Activated CD4-positive, alpha-beta T cell treated with anti-CD3 and anti-CD28 coated beads, Interleukin-2, Interleukin-6, amounts not matched to agents 100 ng/mL and 50 ng/mL, durations not matched to agents 16 hours and 8 hours (primary cell): Measurements from ENCODE around the gene TBXAS1.

Experiments used
- DNase-seq: peaks from one replicate; pipeline ENCODE4 v3.0.0-alpha.2; 2020

Gene TBXAS1

DNA sequence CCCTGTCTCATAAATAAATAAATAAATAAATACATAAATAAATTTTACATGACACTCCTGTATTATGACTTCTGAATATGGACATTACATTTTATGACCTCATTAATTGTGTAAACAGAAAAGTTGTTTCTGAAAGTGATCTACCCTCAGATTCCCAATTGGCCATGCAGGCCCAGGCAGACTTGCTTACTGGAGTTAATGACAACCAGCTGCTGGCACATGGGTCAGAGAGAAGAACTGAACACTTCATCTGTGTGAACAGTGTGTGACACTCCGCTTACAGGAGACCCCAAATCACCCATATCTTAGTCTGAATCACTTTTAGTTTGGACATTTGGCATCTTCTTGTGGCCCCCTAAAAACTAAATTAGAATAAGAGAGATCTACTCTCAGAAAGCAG lies 202.3 kb downstream of the TBXAS1 start:
- no peak for DNase-seq

DNA sequence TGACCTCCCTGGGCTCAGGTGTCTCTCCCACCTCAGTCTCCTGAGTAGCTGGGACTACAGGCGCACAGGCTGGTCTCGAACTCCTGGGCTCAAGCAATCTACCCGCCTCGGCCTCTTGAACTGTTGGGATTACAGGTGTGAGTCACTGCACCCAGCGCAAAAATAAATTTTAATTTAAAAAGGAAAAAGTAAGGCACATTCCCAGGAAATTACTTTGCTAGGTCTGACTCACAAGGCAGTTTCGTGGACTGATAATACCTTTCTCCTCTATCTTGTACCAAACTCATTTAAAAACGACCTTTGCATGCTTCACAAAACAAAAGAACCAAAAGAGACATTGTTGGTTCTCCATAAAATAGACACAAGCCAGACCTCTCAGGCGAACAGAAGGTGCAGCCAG lies 204.0 kb downstream of the TBXAS1 start:
- no peak for DNase-seq

DNA sequence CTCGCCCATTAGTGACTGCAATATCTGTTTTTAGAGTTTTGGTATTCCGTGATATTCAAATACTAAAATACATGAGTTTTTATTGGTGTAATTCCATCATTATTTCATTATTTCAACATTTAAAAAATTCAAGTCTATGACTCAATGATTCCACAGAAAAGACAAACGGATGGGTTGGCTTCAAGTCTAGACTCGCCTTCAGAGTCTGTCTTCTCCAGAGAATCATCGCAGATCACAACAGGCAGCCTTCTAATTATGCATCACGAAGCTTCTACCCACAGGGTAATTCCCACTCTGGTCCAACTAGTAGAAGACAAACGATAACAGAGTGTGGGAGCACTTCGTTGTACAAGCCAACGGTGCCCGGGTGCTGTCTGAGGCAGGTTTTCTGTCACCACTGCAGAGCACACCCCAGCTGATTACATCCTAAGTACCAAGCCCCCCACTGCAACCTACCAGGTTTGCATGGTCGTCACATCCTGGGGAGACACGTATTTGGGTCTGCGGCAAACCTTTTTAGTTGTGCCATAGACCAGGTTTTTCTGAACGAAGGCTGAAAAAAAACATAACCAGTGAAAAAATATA lies 204.8 kb downstream of the TBXAS1 start:
- no peak for DNase-seq

DNA sequence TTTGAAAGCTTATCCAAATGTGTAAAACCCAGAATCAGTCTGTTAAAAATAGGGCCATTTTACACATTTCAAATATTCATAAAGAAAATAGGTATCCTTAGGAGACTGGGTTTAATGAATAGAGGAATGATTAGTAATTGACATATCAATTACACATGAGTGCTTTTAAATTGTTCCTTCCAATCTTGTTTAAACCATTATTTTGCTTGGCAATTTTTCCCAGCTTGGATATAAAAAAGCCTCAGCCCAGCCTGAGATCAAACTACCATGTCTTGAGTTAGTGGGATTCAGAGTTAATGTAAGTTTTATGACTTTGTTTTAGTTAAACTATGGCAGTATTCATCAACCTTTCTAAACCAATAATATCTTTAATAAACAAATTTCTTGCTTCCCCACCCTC lies 205.4 kb downstream of the TBXAS1 start:
- no peak for DNase-seq

DNA sequence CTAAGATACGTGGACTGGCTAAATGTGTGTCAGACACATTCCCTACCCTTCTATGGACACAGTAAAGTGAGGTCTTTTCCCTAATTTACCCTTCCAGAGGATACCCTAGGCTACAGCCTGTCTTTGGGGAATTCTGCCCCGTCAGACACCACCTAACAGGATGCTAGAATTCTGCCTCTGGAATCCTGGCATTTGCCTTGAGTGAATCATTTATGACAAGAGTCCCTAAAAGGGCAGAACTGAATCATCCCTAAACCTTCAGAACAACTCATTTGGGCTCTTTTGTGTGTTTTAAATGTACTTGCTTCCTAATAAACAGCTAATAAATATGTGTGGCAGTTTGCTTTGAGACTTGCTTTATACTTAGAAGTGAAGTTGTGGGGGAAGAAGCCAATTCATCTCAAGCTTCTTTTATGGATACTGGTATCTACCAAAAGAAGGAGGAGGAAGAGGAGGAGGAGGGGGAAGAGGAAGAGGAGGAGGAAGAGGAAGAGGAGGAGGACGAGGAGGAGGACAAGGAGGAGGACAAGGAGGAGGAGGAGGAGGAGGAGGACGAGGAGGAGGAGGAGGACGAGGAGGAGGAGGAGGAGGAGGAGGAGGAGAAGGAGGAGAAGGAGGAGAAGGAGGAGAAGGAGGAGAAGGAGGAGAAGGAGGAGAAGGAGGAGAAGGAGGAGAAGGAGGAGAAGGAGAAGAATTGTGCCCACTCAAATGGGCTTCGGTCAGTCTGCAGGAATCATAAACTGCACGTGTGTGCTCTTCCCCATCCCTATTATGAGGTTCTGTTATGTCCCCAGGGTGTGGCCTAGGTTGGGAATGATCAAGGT lies 206.5 kb downstream of the TBXAS1 start:
- DNase-seq: no peak

DNA sequence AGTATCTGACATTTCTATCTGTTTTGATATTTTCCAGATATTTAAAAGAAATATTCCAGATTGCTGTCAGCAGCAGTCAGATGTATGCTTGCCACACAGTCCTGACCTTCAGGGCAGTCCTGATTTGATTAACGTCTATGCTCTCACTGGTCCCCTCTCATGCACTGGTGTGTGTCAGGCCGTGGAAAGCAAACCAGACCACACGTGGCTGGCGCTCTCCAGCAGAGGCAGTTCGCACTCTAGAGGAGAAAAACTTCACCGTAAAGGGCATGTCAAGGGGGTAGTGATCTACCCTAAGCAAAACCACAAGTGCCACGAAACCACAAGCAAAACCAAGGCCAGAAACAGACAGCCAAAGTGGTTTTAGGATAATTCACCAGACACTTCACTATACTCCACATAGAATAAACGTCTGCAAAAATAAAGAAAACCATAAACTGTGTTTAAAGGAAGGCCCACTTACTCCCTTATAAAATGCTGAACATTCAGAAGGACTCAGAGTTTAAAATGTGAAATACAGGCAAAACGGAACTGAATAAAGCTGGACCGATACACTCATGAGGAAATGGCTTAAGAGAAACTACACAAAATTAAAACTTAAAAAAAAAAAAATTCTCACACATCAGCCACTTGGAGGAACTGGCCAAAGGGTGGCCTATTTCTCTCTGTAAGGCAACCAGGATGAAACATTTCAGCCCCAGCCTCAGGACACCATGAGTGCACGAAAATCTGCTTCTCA lies 207.3 kb downstream of the TBXAS1 start:
- peak; percentile 40 for DNase-seq

DNA sequence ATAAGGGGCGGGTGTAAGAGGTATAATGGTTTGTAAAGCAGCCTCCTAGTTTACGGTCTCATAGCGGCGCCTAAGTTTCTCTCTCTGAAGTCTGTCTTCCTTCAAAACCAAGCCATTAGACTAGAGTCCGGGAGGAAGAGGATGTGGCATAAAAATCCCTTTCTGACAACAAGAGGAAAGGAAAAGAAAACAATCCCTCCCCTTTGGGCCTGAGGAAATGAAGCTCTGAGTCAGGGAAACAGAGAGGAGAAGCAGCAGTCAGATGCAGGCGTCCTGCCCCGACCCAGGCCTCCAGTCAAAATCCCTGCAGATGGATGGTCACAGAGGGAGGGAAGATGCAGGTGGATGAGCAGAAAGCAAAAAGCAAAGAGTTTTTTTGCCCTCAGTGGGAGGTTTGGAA lies 210.0 kb downstream of the TBXAS1 start:
- no peak for DNase-seq

DNA sequence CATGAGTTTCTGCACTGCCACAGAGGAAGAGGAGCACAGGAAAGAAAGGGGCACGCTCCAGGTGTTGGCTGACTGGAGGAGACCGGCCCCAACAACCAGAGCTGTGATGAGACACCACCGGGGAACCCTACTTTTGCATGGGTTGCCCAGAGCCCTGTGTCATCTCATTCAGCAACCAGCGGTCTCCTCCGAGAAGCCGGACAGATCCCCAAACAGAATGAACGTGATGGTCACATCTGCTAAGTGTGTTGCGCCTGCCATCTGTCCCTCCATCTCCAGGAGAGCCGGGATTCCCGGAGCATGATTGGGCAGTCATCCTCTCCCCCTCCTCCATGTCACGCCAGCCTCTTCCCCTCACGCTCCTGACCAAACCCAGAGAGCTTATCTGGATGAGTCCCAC lies 210.8 kb downstream of the TBXAS1 start:
- no peak for DNase-seq

DNA sequence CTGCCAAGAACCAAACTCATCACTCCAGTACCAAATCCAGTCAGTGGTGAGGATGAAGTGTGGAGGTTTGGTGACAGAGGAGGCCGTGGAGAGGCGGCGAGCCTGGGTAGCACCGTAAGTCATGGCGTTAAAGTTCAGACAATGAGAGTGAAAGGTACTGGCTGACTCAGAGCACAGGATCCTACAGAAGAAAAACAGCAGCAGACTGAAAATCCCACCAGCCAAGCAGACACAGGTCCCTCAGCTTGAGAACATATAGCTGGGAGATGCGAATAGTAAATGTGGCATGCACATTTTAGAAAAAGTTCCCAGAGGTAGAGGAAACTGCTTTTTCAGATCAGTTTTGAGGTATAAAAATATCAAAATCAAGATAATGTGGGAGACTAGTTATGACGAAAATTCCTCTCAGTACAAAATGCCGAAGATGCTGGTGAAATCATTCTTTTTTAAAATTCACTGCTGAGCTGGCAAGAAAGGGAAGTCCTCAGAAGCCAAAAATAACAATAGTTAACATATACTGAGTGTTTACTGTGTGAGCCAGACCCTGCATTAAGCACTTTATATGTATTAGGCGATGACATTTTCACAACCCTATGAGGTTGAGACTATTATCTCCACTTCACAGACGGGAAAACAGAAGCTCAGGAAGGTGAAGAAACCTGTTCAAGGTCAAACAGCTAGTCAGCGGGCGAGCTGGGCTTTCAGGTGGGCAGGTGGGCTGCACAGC lies 212.8 kb downstream of the TBXAS1 start:
- DNase-seq: no peak

DNA sequence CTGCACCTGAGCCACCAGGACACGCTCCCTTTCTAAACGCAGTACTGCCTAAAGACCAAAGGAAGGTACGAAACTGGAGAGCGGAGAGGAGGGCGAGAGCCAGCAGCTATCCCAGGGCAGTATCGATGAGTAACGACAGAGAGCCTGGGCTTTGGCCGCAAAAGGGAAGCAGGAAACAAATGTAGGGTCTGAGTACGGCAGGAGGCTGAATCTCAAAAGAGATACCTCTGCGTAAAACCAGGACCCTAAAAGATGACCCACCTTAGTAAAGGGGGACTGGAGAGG lies 213.3 kb downstream of the TBXAS1 start:
- no peak for DNase-seq

DNA sequence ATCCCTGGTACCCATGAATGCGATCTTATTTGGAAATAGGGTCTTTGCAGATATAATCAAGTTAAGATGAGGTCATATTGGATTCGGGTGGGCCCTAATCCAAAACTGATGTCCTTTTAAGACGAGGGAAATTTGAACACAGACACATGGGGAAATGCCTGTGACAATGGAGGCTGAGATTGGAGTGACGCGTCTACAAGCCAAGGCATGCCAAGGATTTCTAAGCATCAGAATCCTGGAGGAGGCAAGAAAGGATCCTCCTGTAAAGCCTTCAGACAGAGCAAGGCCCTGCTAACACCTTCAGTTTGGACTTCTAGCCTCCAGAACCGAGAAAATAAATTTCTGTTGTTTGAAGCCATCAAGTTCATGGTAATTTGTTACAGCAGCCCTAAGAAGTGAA lies 215.2 kb downstream of the TBXAS1 start:
- no peak for DNase-seq

DNA sequence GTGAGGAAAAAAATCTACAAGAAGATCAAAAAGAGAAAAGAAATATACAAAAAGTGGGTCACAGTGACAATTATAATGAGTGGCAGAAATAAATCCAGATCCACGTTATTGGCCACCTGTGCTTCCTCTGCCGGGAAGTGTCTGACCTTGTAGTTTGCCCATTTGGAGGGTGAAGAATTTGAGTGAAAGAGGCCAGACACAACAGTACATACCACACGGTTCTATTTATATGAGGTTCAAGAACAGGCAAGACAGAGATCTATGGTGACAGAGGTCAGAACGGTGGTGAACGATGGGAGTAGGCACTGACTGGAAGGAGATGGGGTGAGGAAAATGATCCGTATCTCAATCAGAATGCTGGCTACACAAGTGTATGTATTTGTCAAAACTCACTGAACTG lies 216.6 kb downstream of the TBXAS1 start:
- no peak for DNase-seq

DNA sequence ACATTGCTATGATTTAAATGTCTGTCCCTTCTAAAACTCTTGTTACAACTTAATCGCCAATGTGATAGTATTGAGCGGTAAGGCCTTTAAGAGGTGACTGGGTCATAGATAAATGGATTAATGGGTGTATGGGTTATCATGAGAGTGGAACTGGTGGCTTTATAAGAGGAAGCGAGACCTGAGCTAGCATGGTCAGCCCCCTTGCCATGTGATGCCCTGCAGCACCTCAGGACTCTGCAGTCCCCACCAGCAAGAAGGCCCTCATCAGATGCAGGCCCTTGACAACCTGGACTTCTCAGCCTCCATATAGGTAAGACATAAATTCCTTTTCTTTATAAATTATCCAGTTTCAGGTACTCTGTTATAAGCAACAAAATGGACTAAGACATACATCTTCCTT lies 218.1 kb downstream of the TBXAS1 start:
- no peak for DNase-seq

DNA sequence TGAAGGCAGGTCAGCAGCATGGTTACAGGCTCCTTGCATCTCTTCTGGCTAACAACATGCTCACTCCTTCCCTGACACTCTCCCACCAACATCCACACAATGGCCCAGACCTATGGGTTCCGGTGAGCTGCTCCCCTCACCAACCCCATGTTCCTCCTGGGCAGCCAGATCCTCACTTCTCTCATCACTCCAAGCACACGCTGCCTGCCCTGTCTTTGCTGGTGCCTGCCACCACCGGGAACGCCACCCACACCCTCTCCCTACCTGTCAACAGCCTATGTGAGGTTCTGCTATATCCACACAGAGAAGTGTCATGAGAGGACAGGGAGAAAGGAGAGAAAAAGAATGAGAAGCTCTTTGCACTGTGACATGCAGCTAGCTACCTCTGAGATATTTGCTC lies 219.1 kb downstream of the TBXAS1 start:
- no peak for DNase-seq

DNA sequence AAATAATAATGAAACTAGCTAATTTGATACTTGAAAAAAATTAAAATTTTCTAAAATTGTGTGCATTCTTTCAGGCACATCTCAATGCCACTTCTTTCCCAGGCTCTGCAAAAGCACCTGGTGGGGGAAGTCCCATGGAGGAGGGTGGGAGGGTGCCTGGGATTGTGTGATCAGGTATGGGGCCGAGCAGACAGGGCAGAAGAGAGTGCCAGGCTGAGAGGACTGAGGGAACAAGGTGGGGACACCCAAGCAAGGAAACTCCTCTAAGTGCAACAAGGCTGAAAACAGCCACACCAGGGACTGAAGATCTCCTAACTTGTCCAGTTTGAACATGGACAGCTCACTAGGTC lies 219.9 kb downstream of the TBXAS1 start:
- no peak for DNase-seq

DNA sequence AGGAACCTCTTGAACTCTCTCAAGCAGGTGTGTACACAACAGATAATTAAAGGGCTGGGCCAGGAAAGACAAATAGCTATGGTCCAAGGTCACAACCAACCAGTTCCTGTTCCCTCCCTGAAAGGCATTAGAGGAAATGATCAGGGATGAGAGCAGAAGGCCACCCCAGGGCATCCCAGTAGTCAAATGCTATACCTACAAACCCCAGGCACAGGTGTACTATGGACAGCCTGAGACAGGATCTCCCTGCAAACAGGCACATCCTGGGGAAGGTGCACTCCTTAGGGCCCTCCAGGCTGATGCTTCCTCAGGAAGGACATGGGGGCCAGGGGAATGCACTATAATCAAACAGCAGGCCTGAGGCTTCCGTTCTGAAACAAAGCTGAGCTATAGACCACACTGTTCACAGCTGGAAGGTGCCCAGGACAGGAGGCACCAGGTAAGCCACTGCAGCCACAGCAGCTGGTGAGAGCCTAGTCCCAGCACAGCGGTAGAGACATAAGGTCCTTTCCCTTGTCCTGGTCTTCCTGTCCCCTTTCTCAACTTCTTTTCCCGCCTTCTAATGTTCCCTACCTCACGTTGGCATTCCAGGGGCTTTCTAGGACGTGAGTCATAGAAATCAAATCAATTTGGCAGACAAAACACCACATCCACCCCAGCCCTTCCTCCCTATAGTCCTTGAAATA lies 220.4 kb downstream of the TBXAS1 start:
- DNase-seq: no peak

DNA sequence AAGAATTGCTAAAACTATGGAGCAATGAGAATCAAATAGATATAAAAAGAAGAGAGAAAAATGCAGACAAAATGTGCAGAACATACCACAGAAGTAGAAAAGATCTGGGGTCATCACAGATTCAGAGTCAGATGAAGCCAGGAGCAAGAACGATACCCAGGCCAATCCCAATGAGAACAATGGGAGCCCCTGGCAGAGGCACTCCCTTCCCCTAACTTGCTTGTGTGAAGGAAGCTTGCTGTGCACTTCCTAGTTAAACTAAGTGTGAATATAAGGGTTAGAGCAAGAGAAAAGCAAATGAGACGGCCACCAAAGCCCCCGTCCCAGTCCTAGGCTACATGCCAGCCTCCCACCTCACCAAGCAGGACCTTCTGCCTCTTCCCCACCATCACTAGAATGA lies 221.0 kb downstream of the TBXAS1 start:
- DNase-seq: no peak

DNA sequence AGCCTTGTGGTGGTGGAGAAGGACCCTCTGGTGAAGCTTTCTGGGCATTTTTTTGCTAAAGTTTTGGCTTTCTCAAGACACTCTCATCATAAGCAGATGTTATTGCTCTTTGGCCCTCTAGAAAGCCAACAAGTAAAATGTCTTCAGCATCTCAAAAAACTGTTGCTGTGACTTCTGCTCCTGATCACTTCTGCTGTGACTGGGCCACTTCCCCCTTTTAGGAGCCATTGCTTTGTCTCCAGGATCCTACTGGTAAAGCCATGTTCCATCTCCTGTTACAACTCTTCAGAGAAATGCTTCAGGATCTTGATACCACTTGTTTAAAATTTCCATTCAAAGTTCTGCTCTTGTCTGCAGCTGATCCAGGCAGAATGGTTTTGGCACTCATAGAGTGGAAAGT lies 222.8 kb downstream of the TBXAS1 start:
- no peak for DNase-seq

DNA sequence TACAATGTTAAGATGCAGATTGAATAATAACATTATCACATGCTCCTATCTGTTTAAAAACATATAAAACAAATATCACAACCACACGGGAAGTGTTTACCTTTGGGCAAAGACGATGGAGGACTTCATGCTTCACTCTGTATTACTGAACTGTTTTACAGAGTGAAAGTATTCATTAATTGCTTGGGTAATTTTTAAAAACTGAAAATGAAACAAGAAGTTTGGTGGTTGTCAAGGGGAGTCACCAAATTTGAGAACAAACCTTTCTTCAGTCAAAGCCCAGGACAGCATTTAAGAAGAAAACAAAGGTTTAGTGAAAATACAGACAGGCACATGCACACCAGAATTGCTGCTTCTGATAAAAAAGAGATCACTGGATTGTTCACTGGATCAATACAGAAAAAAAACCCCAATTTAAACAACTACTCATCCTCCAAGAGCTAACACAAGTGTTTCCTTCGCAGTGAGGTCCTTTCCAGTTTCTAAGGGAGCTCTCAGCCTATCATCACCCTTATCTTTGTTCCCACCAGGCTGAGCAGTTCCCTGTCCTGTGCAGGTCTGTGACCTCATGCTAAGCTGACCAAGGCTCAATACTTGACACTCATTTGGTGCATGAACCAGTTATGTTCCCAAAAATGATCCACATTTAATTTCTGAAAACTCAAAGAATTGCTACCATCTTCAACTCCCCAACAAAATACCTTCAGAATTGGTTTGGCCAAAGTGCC lies 224.9 kb downstream of the TBXAS1 start:
- no peak for DNase-seq

DNA sequence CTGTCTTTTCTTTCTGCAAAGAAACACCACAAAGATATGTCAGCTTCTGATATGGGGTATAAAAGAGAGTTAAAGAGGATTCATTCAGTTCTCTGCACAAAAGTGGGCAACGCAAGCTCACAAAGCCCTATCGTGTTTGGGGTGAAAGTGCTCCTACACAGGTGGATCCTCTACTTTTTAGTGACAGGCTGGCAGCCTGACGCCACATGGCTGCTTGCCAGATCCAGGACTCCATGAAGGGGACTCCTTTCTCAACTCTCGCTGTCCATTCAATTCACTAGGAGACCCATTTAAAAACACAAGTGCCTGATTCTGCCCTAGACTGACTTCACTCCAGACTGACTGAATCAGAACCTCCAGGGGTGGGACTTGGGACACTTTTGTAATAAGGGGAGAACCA lies 225.7 kb downstream of the TBXAS1 start:
- no peak for DNase-seq

DNA sequence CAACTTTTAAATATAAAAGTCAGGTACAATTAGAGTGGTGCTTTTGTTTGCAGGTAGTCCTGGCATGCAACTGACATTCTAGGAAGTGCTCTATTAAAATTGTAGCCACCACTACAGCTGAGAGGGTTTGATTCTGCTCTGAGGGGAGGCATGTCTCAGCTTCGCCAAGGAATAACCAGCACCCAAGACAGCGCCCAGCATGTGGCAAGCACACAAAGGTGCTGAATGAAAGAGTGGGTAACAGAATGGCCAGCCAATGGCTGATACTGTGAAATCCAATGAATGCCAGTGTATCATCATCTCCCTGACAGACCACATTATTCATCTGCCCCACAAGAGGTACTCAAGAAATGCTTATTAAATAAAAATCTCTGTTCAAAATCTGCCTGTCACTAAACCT lies 226.8 kb downstream of the TBXAS1 start:
- DNase-seq: no peak

DNA sequence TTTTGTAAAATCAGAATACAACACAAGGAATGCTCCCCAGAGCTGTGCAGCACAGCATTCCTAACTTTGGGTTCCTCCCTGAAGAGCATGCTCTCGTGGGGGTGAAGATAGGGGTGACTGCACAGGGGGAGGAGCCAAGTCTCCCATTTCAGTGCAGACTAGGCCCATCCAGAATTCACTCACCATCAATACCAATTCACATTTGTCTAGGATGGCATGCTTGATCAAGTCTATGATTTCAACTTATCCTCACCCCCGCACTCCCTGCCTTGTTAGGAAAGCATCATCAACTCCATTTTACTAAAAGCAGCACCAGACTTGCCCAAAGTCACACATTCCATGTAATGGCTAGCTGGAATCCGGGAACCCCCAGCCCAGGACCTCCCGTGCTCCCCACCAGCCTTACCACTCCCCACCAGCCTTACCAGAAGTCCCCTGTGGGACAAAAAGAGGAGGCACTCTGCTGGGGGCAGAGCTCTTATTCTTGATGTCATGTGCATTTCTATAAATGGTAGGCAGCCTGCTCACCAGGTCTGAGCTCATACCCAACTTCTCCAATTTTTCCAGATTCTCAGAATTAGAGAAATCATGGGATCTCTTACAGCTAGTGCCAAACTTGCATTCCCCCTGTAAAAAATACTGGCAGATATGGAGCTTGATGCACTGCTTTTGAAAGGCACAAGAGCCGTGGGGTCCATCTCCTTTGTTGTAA lies 227.5 kb downstream of the TBXAS1 start:
- no peak for DNase-seq
